ENCODE measurements around the gene EIF3M.
"Not testable (repeated sequence)": the region's sequence is repeated elsewhere in the genome, so short reads cannot be mapped to it uniquely, and the experiment has no call there.

The EIF3M gene

DNA sequence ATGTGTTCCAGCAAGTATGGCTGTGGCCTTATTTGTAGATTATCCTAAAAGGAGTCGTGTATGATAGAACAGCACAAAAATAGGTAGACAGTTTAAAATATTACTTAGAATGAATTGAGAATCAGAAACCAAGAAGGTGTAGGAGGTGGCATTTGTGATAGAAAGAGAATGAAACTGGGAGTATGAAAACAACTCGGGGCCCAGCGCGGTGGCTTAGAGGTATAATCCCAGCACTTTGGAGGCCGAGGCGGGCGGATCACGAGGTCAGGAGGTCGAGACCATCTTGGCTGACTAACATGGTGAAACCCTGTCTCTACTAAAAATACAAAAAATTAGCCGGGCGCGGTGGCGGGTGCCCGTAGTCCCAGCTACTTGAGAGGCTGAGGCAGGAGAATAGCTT lies 12.5 kb downstream of the EIF3M start:
- not testable (repeated sequence) for DNase-seq (ENCODE audit: low spot score)

DNA sequence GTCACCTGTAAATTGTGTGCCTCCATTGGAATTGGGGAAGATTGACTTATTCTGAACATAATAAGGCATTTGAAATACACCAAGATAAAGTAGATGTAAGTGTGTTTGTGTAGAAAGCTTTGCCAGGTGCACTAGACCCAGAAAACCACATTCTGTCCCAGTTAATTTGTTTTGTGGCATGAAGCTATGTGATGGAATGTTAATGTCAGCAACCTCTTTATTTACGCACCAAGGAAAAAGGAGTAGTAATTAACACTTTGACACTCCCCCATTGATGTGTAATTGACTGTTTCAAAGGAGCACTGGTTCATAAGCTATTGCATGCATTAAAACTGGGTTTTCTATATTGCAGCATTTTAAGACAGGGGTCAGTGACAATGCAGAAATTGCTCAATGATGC lies 14.3 kb downstream of the EIF3M start:
- DNase-seq (ENCODE audit: low spot score) = no peak

DNA sequence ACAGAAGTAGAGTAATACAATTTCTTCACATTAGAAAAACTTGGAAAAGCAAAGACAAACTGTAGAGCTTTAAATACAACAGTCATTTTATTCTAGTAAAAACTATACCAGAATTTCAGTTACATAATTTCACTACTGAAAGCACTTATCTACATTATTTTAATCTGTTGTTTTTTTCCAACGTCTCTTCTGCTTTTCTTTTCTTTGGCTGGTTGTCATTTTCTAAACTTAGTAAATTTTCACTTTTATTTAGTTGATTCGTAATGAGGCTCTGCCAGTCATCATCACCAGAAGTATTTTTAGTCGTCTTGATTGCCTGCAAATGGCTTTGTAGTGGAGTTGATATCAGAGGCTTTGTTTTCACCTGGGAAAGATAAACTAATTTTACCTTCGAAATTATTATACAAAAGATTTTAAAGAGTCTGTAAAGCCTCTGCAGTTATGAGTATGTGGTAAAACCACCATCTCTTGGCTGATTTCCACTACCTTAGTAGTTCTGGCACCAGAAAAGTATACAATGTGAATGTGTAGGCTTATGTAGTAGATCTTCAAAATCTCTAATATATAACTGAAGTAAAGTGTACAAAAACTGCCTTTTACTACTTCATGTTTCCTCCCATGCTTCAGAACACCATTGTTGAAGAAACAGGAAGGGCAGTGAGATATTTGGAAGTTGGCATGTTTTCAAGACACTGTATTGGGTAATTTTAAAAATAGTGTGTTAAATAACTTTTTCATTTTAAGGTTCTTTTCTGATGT lies 19.2 kb downstream of the EIF3M start:
- DNase-seq (ENCODE audit: low spot score) = no peak

DNA sequence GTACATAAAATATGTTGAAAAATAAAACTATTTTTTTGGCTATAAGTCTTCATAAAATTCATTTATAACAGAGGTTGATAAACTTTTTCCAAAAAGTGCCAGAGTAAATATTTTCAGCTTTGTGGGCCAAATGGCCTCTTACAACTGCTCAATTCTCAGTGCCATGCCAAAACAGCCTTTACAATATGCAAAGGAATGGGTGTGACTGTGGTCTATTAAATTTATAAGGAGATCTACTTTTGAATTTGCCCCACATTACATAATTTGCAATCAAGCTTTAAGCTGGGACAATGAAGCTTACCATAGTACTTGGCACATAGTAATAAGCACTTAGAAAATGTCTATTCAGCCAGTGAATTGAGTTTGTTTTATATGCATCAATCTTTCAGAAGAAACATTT lies 22.6 kb downstream of the EIF3M start:
- no peak for DNase-seq (ENCODE audit: low spot score)

DNA sequence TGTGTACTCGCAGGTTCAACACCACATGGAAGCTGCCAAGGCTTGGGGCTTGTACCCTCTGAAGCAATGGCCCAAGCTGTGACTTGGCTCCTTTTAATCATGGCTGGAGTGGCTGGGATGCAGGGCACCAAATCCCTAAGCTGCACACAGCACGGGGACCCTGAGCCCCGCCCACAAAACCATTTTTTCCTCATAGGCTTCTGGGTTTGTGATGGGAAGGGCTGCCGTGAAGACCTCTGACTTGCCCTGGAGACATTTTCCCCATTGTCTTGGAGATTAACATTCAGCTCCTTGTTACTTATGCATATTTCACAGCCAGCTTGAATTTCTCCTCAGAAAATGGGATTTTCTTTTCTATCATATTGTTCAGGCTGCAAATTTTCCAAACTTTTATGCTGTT lies 25.2 kb downstream of the EIF3M start:
- DNase-seq (ENCODE audit: low spot score) = not testable (repeated sequence)

GRCh38 chr11:32610797-32611352 lies 27.2 kb downstream of the EIF3M start:
- no peak for DNase-seq (ENCODE audit: low spot score)

- no peak for DNase-seq (ENCODE audit: low spot score)
Observed at GRCh38 chr11:32613500-32614151, 30.0 kb downstream of the EIF3M start.

GRCh38 chr11:32615422-32615821 lies 31.8 kb downstream of the EIF3M start:
- DNase-seq (ENCODE audit: low spot score) = no peak

DNA sequence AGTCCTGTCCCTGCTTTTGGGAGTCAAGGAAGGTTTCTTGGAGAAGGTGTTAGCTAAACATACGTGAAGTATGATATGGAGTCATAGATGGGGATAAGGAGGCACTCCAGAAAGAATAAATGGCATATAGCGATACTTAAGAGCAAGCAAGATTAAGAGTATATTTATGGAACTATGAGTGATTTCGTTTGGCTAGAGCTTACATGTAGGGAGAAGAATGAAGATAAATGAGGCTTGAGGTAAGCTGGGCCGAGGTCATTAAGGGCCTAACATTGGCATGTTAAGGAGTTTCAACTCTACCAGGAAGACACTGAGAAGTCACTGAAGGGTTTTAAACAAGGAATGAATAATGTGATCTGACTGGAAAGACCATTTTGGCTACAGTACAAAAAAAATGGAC lies 33.3 kb downstream of the EIF3M start:
- no peak for DNase-seq (ENCODE audit: low spot score)

- no peak for DNase-seq (ENCODE audit: low spot score)
Observed at GRCh38 chr11:32630844-32631243, 47.2 kb downstream of the EIF3M start.

- DNase-seq (ENCODE audit: low spot score) = no peak
Observed at GRCh38 chr11:32635819-32636218, 52.2 kb downstream of the EIF3M start.

- DNase-seq (ENCODE audit: low spot score) = no peak
Observed at GRCh38 chr11:32641361-32641760, 57.7 kb downstream of the EIF3M start.

DNA sequence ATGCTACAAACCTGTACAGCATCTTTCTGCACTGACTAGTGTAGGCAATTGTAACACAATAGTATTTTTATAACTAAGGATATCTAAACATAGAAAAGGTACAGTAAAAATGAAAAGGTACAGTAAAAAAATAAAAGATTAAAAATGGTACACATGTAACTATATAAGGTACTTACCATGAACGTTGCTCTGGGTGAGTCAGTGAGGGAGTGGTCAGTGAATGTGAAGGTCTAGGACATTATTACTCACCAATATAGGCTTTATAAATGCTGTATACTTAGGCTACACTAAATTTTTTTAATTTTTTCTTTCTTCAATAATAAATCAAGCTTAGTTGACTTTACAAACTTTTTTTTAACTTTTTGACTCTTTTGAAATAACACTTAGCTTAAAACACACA lies 59.9 kb downstream of the EIF3M start:
- DNase-seq (ENCODE audit: low spot score) = no peak

Data from COLO829 (cell line).